Fibroblast of peridontal ligament (primary cell): ENCODE measurements around the gene MAPK8IP3.

ENCODE experiments used
- DNase-seq: peaks from one replicate; pipeline ENCODE4 v3.0.0-alpha.2; 2010; ENCODE audit errors: extremely low read depth

Gene MAPK8IP3

DNA sequence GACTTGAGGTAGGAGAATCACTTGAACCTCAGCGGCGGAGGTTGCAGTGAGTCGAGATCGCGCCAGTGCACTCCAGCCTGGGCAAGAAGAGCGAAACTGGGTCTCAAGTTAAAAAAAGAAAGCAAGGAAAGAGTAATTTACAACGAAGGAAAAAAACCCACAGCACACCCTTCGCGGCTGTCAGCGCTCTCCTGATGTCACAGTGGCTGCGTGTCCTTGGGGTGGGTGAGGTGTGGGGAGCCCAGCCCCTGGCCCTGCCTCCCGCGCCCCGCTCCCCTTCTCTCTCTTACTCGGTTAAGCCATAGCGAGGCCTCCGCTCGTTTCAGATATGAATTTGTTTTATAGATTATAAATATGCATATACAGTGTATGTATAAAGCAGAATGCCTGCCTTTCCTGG is 28.7 kb upstream of the MAPK8IP3 start:
- no peak for DNase-seq

DNA sequence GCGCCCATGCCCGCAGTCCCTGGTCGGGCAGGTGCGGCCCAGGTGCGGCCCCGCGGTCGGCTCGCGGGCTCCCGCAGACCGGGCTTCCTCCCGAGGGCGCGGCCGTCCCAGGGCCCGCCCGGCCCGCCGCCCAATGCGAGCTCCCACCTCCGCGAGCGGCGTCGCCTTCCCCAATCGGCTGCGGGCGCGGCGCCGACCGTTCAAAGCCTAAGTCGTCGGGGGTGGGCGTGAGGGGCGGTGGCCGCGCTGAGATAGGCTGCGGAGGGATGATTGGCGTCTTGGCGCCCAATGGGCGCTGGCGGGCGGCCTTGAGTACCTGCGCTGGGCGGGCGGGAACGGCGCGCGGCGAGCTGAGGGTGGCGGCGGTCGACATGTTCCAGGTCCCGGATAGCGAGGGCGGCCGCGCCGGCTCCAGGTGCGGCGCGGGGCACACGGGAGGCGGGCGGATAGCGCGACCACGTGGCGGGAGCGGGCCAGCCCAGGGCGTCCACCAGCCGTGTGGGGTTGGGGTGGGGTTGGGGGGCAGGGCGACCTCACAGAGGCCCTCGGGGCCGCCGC is 28.0 kb upstream of the MAPK8IP3 start, which contains the start of gene JPT2:
JPT2 (plus strand) TSS at position 338 of the 558 bp plus-strand sequence; CDS start at position 372, 34 bp downstream.
- peak; percentile 90 for DNase-seq

DNA sequence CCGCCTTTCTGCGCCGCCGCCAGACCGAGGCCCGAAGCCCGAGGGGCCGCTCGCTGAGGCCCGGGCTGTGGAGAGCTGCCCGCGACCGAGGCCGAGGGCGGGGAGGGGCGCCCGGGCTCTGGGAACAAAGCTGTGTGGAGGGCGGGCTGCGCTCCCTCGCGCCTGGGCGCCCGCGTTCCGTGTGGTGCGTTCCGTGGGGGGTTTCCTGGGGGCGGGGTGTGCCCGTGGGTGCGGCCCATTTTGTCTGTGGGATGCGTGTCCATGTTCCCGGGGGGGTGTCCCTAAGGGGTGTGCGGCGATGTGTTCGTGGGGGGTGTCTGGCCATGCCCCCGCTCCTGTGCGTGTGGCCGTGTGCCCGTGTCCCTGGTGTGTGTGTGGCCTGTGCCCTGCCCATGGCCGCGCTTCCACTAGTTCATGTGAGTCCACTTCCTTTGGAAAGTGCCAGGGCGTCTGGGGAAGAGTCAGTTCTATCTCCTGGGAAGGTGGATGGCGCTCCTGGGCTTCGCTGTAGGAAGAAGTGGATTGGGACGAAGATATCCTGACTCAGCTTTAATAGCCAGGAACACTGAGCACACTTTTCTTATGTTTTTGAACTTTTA is 27.4 kb upstream of the MAPK8IP3 start:
- DNase-seq: peak; percentile 31

GRCh38 chr16:1680361-1680760 is 25.6 kb upstream of the MAPK8IP3 start:
- no peak for DNase-seq

DNA sequence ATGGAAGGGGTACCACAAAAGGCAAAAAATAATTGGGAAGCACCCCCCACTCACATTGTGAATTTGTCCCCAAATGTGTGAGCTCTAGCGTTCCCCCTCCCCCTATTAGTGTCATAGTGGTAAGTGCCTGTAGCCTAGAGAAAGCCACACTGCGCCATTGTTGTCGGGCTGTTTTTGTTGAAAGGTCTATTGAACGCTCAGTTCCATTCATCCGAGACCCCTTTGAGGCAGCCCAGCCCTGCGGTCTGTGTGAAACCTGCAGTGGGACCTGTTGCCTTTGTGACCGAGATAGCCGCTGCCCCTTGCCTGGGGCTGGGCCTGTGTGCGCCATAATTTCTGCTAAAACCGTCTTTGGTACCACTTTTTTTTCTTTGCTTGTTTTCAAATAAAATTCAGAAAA is 25.0 kb upstream of the MAPK8IP3 start:
- DNase-seq: no peak

DNA sequence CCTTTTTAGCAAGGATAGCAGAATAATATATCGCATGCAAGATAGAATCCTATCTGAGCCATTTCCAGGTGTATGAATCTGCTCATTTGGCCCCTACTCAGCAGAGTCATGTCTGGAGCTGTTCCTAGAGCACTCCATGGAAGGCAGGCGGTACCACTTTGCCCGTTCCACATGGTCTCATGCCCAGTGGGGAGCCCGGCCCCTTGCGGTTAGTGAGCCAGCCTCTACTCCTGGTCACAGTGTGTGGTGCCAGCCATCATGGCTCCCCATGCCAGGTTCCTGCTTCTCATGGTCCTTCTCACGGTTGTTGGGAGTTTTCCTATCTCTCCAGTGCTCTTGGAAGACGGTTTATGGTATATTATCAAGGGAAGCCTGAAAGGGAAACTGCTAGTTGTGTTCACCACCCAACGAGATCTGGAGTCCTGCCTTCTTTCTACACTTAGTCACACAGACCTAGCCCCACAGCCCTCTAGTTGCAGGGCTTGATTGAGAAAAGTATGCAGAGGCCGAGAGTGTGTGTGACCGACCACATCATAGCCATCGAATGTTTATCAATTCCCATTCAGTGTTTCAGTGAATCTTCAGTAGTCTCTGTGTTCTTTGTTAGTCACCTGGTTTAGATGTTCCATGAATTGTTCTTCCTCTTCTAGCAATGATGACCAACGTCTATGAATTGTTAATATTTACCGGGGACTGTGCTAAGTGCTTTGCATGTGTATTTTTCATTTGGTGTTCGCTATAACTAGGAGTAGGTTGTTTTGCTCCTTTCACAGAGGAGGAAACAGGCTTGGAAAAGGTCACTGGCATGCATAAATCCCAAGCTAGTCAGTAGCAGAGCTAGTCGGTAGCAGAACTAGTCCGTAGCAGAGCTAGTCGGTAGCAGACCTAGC is 18.3 kb upstream of the MAPK8IP3 start:
- DNase-seq: no peak

GRCh38 chr16:1688807-1689560 is 17.0 kb upstream of the MAPK8IP3 start:
- DNase-seq: no peak

DNA sequence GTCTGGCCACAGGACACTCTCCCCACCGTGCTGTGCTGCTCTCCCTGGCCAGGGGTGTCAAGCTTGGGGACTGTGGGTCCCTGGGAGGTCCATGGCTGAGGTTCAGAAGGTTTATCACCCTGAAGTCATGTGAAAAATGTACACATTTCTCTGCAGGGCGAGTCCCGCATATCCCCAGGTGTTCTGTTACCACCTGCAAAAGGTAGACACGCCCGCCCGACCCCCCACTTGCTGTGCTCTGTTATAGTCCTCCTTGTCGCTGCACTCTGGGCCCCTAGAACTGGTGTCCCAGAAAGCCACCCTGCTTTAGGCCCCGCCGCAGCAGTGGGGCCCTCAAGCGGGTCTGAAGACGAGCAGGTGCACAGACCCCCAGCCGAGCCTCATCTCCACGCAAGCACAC is 16.1 kb upstream of the MAPK8IP3 start:
- DNase-seq: no peak

GRCh38 chr16:1690810-1691209 is 15.2 kb upstream of the MAPK8IP3 start:
- DNase-seq: no peak

DNA sequence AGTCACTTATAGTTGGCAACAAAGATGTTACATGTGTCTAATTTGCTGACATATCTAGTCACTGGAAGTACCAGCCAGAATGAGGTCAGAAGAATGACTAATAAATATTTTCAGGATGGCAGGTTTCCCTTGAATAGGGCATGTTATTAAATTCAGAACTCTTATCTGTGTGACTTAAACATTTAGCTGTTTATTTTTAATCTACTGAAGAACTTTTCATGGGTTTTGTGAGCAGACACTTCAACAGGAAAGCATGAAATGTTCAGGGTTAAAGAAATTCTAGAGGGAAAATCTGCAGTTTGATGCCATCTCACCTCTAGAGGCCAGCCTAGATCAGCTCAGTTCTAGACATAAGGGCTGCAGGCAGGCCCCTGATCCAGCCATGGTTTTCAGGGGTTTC is 14.7 kb upstream of the MAPK8IP3 start:
- peak; percentile 23 for DNase-seq

GRCh38 chr16:1691956-1692355 is 14.0 kb upstream of the MAPK8IP3 start:
- DNase-seq: peak; percentile 26

GRCh38 chr16:1696863-1697262 is 9.1 kb upstream of the MAPK8IP3 start:
- no peak for DNase-seq

DNA sequence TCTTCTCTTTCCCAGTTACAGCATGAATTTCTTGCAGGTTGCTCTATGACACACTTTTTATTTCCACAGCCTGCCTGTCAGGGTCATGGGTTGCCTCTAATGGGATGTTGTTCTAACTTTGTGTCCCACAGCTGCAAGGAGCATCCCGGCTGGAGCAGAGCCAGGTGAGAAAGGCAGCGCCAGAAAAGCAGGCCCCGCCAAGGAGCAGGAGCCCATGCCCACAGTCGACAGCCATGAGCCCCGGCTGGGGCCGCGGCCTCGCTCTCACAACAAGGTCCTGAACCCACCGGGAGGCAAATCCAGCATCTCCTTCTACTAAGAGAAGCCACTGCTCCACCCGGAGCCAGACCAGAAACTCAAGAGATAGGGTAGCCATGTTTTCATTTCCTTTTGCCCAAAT is 7.3 kb upstream of the MAPK8IP3 start:
- no peak for DNase-seq

GRCh38 chr16:1700246-1700645 is 5.7 kb upstream of the MAPK8IP3 start:
- DNase-seq: no peak

- no peak for DNase-seq
These were observed 4.6 kb upstream of the MAPK8IP3 start for GRCh38 chr16:1701216-1701878.

- peak; percentile 39 for DNase-seq
These were observed 689 bp upstream of the MAPK8IP3 start for GRCh38 chr16:1705324-1705687.

GRCh38 chr16:1706386-1707192 is 594 bp downstream of the MAPK8IP3 start:
- peak; percentile 23 for DNase-seq

- DNase-seq: peak; percentile 46
These were observed 1.3 kb downstream of the MAPK8IP3 start for GRCh38 chr16:1707193-1707790.

DNA sequence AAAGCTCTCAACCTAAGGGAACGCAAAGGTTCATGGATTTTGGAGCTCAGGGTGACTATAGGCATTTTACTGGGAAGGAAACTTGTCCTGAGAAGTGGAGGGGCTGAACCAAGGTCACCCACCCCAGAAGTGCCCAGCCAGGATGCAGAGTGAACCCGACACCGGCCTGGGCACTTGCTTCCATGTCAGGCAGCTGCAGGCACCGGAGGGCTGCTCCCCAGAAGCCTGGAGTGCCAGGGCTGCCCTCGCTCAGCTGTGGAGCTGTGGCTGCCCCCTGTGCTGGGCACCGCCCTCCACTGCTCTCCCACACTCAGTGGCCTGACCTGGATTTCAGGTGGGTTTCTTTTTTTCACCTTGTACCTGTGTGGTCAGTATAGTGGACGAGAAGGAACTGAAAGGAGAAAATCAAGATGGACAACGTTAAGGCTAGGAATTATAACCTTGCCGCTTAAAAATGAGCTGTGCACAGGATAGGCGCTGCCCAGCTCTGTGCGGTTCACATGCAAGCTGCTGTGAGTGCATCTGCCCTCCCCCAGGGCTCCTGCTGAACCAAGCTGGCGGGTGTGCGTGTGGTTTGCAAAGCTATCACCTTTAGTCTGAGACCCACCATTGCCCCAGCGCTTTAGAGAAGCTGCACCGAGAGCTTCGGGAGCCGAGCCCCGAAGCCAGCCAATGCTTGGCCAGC is 2.2 kb downstream of the MAPK8IP3 start:
- no peak for DNase-seq

- DNase-seq: peak; percentile 62
These were observed 2.8 kb downstream of the MAPK8IP3 start for GRCh38 chr16:1708768-1709180.
